ENCODE data around the gene TMEM163. TPM values are rescaled to one million over a fixed set of nuclear protein-coding genes. Genes with fewer than 3 reads are reported as not detected.

The TMEM163 gene
- total and polyA plus RNA-seq, 2 experiments from 2014 or later = 1.1 TPM

- H3K4me3 ChIP-seq = no peak overlapping the region
- 95% methylated on average over 9 of the region's 9 CpGs for WGBS (ENCODE audit: low lambda C conversion rate, missing lambda C conversion rate)
- no peaks in the 10 kb centered on the region for H3K9me2 ChIP-seq (replicated peaks; ENCODE audit: insufficient read depth)
- no peak overlapping the region for H3K27ac ChIP-seq
- H2AFZ ChIP-seq = no peak overlapping the region
- DNase-seq (ENCODE audit: low spot score) = no peak
- H3K79me2 ChIP-seq = no peaks in the 10 kb centered on the region
- H3K27me3 ChIP-seq = no peaks in the 10 kb centered on the region
- no peaks in the 10 kb centered on the region for H4K20me1 ChIP-seq (ENCODE audit: insufficient read depth, poor library complexity, severe bottlenecking)
- no peaks in the 10 kb centered on the region for H3K36me3 ChIP-seq (replicated peaks; ENCODE audit: insufficient read depth, low read depth)
- no peaks in the 10 kb centered on the region for H3K9me3 ChIP-seq (ENCODE audit: low read depth)
- H3K4me1 ChIP-seq (ENCODE audit: insufficient read depth) = no peaks in the 10 kb centered on the region
- TF ChIP-seq EZH2 (IDR thresholded peaks at IDR 0.05; ENCODE audit: borderline replicate concordance) (no peak), CTCF (IDR thresholded peaks at IDR 0.05; ENCODE audit: poor library complexity) (no peak), EZH2phosphoT487 (IDR thresholded peaks at IDR 0.05; ENCODE audit: low read depth, severe bottlenecking, unreplicated experiment) (no peak)
- no peak overlapping the region for H3K4me2 ChIP-seq
These were observed 266.6 kb downstream of the TMEM163 start for GRCh38 chr2:134452042-134452733.

- Histone ChIP-seq H3K79me2 (no peaks in the 10 kb centered on the region), H3K4me2 (no peak overlapping the region), H4K20me1 (ENCODE audit: insufficient read depth, poor library complexity, severe bottlenecking) (no peaks in the 10 kb centered on the region), H3K4me3 (no peak overlapping the region), H3K27ac (no peak overlapping the region), H3K9me2 (replicated peaks; ENCODE audit: insufficient read depth) (no peaks in the 10 kb centered on the region), H3K4me1 (ENCODE audit: insufficient read depth) (no peaks in the 10 kb centered on the region), H2AFZ (no peak overlapping the region), H3K9me3 (ENCODE audit: low read depth) (no peaks in the 10 kb centered on the region), H3K27me3 (no peaks in the 10 kb centered on the region), H3K36me3 (replicated peaks; ENCODE audit: insufficient read depth, low read depth) (no peaks in the 10 kb centered on the region)
- DNase-seq (ENCODE audit: low spot score) = no peak
- 59% methylated on average over 2 of the region's 2 CpGs for WGBS (ENCODE audit: low lambda C conversion rate, missing lambda C conversion rate)
- TF ChIP-seq CTCF (IDR thresholded peaks at IDR 0.05; ENCODE audit: poor library complexity) (no peak), EZH2 (IDR thresholded peaks at IDR 0.05; ENCODE audit: borderline replicate concordance) (no peak), EZH2phosphoT487 (IDR thresholded peaks at IDR 0.05; ENCODE audit: low read depth, severe bottlenecking, unreplicated experiment) (no peak)
These were observed 267.5 kb downstream of the TMEM163 start for GRCh38 chr2:134451347-134451630.

- no peak for TF ChIP-seq CTCF (IDR thresholded peaks at IDR 0.05; ENCODE audit: poor library complexity)
- TF ChIP-seq EZH2phosphoT487 (IDR thresholded peaks at IDR 0.05; ENCODE audit: low read depth, severe bottlenecking, unreplicated experiment) = no peak
- TF ChIP-seq EZH2 (IDR thresholded peaks at IDR 0.05; ENCODE audit: borderline replicate concordance) = no peak
- Histone ChIP-seq H3K4me2 (no peak overlapping the region), H3K27me3 (no peaks in the 10 kb centered on the region), H3K79me2 (no peaks in the 10 kb centered on the region), H3K36me3 (replicated peaks; ENCODE audit: insufficient read depth, low read depth) (no peaks in the 10 kb centered on the region), H3K9me2 (replicated peaks; ENCODE audit: insufficient read depth) (no peaks in the 10 kb centered on the region), H4K20me1 (ENCODE audit: insufficient read depth, poor library complexity, severe bottlenecking) (no peaks in the 10 kb centered on the region), H3K4me3 (no peak overlapping the region), H3K4me1 (ENCODE audit: insufficient read depth) (no peaks in the 10 kb centered on the region), H2AFZ (no peak overlapping the region), H3K9me3 (ENCODE audit: low read depth) (no peaks in the 10 kb centered on the region), H3K27ac (no peak overlapping the region)
- no peak for DNase-seq (ENCODE audit: low spot score)
- WGBS (ENCODE audit: low lambda C conversion rate, missing lambda C conversion rate) = 94% methylated on average over 15 of the region's 15 CpGs
These were observed 268.9 kb downstream of the TMEM163 start for GRCh38 chr2:134449751-134450513.

Data from hepatocyte (in vitro differentiated cells).